CD4-positive, alpha-beta T cell treated with Interleukin-17A for 4 hours (primary cell): Measurements from ENCODE around the gene KCNC2.

Experiments
- DNase-seq: peaks from one replicate; pipeline ENCODE4 v3.0.0-alpha.2; 2020; ENCODE audit warnings: mixed read lengths

The KCNC2 gene

GRCh38 chr12:75157385-75157784 lies 52.3 kb downstream of the KCNC2 start:
- no peak for DNase-seq

GRCh38 chr12:75155962-75156361 lies 53.7 kb downstream of the KCNC2 start:
- DNase-seq, result no peak

- no peak for DNase-seq
Observed at GRCh38 chr12:75154388-75154787, 55.3 kb downstream of the KCNC2 start.

GRCh38 chr12:75139196-75139595 lies 70.4 kb downstream of the KCNC2 start:
- DNase-seq, result no peak

GRCh38 chr12:75137896-75138295 lies 71.7 kb downstream of the KCNC2 start:
- no peak for DNase-seq

DNA sequence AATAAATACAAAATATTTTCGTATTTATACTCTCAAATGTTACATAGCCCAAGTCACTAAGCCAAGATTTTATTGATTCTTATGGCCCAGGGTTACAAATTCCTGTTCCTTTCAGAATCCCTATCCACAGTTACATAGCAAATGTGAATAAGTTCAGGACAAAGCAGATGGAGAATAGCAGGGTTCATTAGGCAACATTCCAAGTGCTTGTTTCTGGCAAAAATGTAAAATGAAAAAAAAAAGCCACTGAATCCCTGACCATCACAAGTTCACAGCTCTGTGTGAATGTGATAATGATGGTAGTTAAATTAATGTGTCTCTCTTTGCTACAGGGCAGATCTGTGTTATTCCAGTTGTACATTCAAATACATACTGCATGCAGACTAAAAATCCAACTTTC lies 74.6 kb downstream of the KCNC2 start:
- DNase-seq, result no peak

DNA sequence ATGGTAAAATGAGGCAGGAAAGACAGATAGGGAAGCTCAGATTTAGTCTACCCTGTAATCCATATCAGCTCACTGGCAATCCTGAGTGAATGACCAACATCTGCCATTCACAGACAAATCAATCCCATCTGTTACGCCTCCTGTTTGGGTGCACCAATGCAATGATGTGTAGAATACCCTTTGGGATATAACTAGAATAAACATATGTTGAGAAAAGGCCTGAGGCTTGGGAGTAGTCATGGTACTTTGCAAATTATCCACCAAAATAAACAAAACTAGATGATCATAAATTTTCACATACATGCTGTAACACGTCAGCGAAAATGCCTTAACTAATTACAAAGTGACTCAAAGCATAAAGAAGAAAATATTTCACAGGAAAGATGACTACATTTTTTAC lies 78.8 kb downstream of the KCNC2 start:
- DNase-seq, result no peak

GRCh38 chr12:75129275-75129674 lies 80.4 kb downstream of the KCNC2 start:
- no peak for DNase-seq

GRCh38 chr12:75121036-75121705 lies 88.5 kb downstream of the KCNC2 start:
- DNase-seq, result no peak

DNA sequence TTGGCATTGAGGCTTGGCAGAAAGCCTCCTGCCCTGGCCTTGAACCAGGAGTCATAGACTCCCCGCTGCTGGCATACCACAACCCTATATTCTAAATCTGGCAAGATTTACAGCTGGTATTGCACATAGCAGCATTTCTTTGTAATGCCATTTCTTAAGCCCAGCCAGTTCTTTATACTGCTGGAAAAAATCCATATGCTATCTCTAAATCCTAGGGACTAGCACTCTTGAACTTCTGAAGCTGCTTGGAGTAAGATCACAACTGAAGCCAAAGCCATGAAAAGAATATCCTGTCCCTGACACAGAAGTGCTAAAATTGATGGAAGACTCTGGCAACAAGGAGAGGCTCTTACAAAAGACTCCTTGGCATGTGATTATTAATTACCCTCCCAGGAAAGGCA lies 89.3 kb downstream of the KCNC2 start:
- no peak for DNase-seq

DNA sequence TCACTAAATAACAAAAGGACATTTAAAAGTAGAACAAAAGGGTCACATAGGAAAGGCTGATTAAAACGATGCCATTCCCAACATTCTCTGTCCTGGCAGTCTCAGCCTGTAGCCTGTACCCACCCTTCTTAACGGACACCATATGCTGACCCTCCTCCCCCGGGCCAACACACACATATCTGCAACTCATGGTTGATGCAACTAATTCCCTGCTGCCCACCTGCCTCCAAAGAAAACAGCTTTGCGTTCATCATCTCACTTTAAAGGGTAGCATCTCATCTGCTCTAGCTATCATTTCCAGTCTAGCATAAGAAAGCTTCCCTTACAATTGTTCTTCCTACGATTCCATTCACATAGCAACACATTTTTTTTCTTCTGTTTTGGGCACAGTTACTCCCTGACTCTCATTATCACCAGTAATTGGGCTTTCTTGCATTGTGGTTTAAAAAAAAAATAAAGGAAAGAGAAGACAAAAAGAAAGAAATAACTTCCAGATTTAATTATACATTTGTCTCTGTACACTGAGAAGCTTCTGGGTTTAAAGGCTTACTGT lies 92.9 kb downstream of the KCNC2 start:
- DNase-seq, result no peak

DNA sequence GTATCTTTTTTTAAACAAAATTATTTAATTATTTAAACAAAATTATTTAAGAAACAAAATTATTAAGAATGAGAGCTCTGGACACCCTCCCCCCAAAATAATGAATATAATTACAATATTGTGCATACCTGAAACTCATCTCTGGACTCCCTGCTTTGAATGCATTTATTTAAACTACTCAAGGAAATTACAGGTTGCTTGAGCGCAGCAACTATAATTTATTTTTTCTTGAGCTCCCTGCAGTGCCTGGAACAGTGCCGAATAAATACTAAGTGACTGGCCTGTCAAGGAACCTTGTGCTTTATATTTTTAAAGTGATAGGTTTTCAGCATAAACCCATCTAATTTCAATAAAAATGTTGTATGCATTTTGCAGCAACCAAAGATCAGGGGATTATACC lies 93.9 kb downstream of the KCNC2 start:
- DNase-seq, result no peak

- DNase-seq, result no peak
Observed at GRCh38 chr12:75103822-75104221, 105.8 kb downstream of the KCNC2 start.

DNA sequence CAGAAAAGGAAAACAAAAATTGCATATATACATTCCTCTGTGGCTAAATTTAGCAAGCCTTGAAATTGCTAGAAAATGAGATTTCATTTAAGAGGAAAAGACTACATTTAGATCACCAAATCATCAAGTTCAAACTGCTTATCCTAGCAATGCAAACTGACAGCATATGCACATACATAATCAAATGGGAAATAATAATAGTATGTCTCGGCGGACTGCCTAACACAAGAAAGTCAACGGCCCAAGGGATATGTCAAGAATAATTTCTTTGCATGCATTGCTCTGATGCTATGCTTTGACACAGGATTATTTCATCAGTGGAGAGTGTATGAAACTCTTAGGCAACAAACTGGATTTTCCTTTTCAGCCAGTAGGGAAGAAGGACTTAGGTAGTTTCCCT lies 107.9 kb downstream of the KCNC2 start:
- no peak for DNase-seq

DNA sequence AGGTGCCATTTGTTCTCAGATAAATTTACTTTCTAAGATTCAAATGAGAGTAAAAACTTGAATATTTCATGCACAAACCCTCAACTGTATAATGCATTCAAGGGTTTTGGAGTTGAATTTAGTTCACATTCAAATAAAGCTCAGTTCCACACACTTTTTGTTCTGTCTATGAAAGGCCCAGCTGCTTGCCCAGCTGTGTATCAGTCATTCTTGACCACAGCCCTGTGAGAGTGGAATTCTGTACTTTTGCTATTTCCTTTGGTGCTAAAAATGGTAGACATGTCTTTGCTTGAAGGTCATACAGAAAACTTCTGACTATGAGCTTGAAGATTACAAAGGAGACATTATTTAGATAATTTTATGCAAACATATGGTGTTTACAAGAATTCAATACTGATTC lies 110.4 kb downstream of the KCNC2 start:
- no peak for DNase-seq

DNA sequence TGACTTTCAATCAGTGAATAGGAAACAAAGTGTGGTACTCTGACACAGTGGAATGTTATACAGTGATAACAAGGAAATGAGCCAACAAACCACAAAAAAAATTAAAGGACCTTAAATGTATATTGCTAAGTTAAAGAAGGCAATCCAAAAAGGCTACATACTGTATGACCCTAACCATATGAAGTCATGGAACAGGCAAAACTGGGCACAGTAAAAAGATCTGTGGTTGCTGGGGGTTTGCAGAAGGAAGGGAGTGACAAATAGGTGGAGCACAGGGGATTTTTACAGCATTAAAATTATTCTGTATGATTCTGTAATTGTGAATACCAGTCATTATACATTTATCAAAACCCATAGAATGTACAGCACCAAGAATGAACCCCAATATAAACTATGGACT lies 112.6 kb downstream of the KCNC2 start:
- DNase-seq, result no peak

- DNase-seq, result no peak
Observed at GRCh38 chr12:75087654-75088053, 122.0 kb downstream of the KCNC2 start.

GRCh38 chr12:75086091-75087038 lies 123.3 kb downstream of the KCNC2 start:
- no peak for DNase-seq

DNA sequence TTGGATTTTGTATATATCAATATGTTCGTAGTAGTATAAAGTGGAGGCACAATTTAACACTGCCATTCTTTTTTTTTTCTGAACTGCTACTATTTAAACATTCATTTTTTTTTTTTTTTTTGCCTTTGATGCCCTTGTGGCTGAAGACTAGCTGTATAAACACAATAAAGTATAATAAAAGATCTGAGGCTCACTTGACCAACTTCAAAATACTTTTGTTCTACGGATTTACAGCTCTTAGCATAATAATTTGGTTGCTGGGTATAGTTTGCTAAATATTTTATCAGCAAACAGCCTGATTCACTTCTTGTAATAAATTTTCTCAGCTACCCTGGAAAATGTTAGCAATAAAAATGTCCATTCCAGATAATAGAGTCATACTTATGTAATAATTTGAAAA lies 128.3 kb downstream of the KCNC2 start:
- DNase-seq, result no peak

GRCh38 chr12:75080582-75080981 lies 129.1 kb downstream of the KCNC2 start:
- no peak for DNase-seq

- DNase-seq, result no peak
Observed at GRCh38 chr12:75065482-75065881, 144.2 kb downstream of the KCNC2 start.

GRCh38 chr12:75062691-75063090 lies 146.9 kb downstream of the KCNC2 start:
- DNase-seq, result no peak

- DNase-seq, result no peak
Observed at GRCh38 chr12:75058228-75058627, 151.4 kb downstream of the KCNC2 start.

GRCh38 chr12:75048767-75049166 lies 160.9 kb downstream of the KCNC2 start:
- DNase-seq, result no peak
